Esophagus squamous epithelium (tissue), 4 donors: ENCODE measurements around the gene KRT6B.

Experiments used
- POLR2A ChIP-seq, 4 donors: fragments of 450-650 bp; IDR thresholded peaks; one replicate each; pipeline ENCODE4 v1.6.1; 2017; ENCODE audit warnings: antibody characterized with exemption in 4 of 4, mild to moderate bottlenecking in 4 of 4, moderate library complexity in 3 of 4
- TF ChIP-seq, protein P1 (sequence below), 6 experiments: fragments of 450-650 bp in 4 of 6; fragments of 200-600 bp in 2 of 6; sonication (generic) in 2 of 6; IDR thresholded peaks; one replicate each; pipeline ENCODE4 v1.5.1; 2016 to 2019; ENCODE audit warnings: antibody characterized with exemption in 6 of 6, mild to moderate bottlenecking in 4 of 6, moderate library complexity in 4 of 6

DNA sequence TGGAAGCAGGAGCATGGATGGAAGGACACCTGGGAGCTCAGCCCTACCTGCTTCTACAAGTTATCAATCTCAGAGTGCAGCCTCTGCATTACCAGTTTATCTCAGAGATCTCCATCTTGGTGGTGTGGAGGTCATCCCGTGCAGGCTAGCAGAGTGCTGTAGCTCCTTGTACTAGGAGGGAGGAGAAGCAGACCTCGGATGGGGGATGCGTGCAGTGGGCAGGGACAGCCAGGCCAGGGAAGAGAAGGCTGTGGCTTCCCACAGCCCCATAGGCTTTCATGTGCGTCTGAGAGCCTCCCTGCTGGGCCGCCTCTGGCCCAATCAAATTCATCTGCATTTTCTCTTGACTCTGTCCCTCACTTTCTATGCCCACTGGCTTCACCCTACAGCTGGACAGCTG, 37.0 kb downstream of the KRT6B start:
- TF ChIP-seq, protein P1, sequence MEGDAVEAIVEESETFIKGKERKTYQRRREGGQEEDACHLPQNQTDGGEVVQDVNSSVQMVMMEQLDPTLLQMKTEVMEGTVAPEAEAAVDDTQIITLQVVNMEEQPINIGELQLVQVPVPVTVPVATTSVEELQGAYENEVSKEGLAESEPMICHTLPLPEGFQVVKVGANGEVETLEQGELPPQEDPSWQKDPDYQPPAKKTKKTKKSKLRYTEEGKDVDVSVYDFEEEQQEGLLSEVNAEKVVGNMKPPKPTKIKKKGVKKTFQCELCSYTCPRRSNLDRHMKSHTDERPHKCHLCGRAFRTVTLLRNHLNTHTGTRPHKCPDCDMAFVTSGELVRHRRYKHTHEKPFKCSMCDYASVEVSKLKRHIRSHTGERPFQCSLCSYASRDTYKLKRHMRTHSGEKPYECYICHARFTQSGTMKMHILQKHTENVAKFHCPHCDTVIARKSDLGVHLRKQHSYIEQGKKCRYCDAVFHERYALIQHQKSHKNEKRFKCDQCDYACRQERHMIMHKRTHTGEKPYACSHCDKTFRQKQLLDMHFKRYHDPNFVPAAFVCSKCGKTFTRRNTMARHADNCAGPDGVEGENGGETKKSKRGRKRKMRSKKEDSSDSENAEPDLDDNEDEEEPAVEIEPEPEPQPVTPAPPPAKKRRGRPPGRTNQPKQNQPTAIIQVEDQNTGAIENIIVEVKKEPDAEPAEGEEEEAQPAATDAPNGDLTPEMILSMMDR (IDR thresholded peaks at IDR 0.05): no peak
- no peak for TF ChIP-seq POLR2A (IDR thresholded peaks at IDR 0.05)
